ENCODE data around the gene B4GALT1. TPM values are rescaled to one million over a fixed set of nuclear protein-coding genes. Genes with fewer than 3 reads are reported as not detected.

B4GALT1 gene
- total and polyA plus RNA-seq, 2 donors (not counting 1 experiment from before 2014, with no cell fraction given) = 24.1 to 64.8 TPM

DNA sequence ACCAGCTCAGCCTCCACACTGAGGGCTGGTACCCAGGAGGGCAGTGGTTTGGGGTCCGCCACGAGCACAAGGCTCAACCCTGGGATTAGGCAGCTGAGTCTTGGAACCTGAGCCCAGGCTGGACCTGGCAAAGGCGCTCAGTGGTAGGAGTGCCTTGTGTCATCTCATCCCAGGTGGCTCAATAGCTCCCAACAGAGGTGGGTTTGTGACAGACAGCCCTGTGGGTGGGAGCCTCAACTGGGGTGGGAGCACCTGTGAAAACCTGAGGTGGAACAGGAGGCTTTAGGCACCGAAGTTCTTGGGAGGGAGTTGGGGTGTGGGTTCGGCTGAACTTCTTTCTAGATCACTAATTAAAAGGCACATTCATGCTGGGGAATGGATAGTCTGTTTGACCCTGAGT lies 55.5 kb downstream of the B4GALT1 start:
- no peak overlapping the region for H3K9ac ChIP-seq (ENCODE audit: insufficient read depth, low read length)
- H3K4me3 ChIP-seq (replicated peaks in 1 of 4; ENCODE audit: control extremely low read depth in 1 of 4, insufficient read depth in 1 of 4, low read depth in 3 of 4, low read length in 4 of 4) = no peak overlapping the region
- no peak overlapping the region for H2AFZ ChIP-seq (ENCODE audit: low read length)
- no peaks in the 10 kb centered on the region for H3K27me3 ChIP-seq (ENCODE audit: control insufficient read depth, insufficient read depth, low read length)
- no peak for DNase-seq (ENCODE audit: low read depth in 2 of 2)
- H3K36me3 ChIP-seq (ENCODE audit: control insufficient read depth, insufficient read depth, low read length) = peaks cover 13% of the 10 kb centered on the region
- H3K9me3 ChIP-seq (ENCODE audit: control insufficient read depth, insufficient read depth, low read depth, low read length) = no peaks in the 10 kb centered on the region
- TF ChIP-seq EZH2 (IDR thresholded peaks at IDR 0.05; ENCODE audit: low read length, missing control alignments) (no peak), CTCF (conservative IDR thresholded peaks at IDR 0.05 in 1 of 2, IDR thresholded peaks at IDR 0.05 in 1 of 2; ENCODE audit: low read depth in 1 of 2, low read length in 2 of 2) (no peak)
- H3K27ac ChIP-seq (ENCODE audit: insufficient read depth, low read length) = no peak overlapping the region
- H3K4me2 ChIP-seq (ENCODE audit: extremely low read depth, insufficient read depth, low read length) = no peak overlapping the region
- peaks cover 11% of the 10 kb centered on the region for H3K4me1 ChIP-seq (ENCODE audit: control insufficient read depth, extremely low read depth, insufficient read depth, low read length)
- no peaks in the 10 kb centered on the region for H3K79me2 ChIP-seq (ENCODE audit: control insufficient read depth, insufficient read depth, low read length)
- no peaks in the 10 kb centered on the region for H4K20me1 ChIP-seq (ENCODE audit: control insufficient read depth, extremely low read depth, insufficient read depth, low read length)

- no peak overlapping the region for H3K9ac ChIP-seq (ENCODE audit: insufficient read depth, low read length)
- no peak for DNase-seq (ENCODE audit: low read depth in 2 of 2)
- H3K4me2 ChIP-seq (ENCODE audit: extremely low read depth, insufficient read depth, low read length) = no peak overlapping the region
- no peak overlapping the region for H2AFZ ChIP-seq (ENCODE audit: low read length)
- H3K79me2 ChIP-seq (ENCODE audit: control insufficient read depth, insufficient read depth, low read length) = no peaks in the 10 kb centered on the region
- H3K36me3 ChIP-seq (ENCODE audit: control insufficient read depth, insufficient read depth, low read length) = peaks cover 13% of the 10 kb centered on the region
- no peaks in the 10 kb centered on the region for H4K20me1 ChIP-seq (ENCODE audit: control insufficient read depth, extremely low read depth, insufficient read depth, low read length)
- H3K27ac ChIP-seq (ENCODE audit: insufficient read depth, low read length) = no peak overlapping the region
- no peak overlapping the region for H3K4me3 ChIP-seq (replicated peaks in 1 of 4; ENCODE audit: control extremely low read depth in 1 of 4, insufficient read depth in 1 of 4, low read depth in 3 of 4, low read length in 4 of 4)
- H3K27me3 ChIP-seq (ENCODE audit: control insufficient read depth, insufficient read depth, low read length) = no peaks in the 10 kb centered on the region
- no peak for TF ChIP-seq CTCF (conservative IDR thresholded peaks at IDR 0.05 in 1 of 2, IDR thresholded peaks at IDR 0.05 in 1 of 2; ENCODE audit: low read depth in 1 of 2, low read length in 2 of 2)
- TF ChIP-seq EZH2 (IDR thresholded peaks at IDR 0.05; ENCODE audit: low read length, missing control alignments) = no peak
- no peaks in the 10 kb centered on the region for H3K9me3 ChIP-seq (ENCODE audit: control insufficient read depth, insufficient read depth, low read depth, low read length)
- peaks cover 15% of the 10 kb centered on the region for H3K4me1 ChIP-seq (ENCODE audit: control insufficient read depth, extremely low read depth, insufficient read depth, low read length)
These were observed 56.5 kb downstream of the B4GALT1 start for GRCh38 chr9:33110686-33111085.

DNA sequence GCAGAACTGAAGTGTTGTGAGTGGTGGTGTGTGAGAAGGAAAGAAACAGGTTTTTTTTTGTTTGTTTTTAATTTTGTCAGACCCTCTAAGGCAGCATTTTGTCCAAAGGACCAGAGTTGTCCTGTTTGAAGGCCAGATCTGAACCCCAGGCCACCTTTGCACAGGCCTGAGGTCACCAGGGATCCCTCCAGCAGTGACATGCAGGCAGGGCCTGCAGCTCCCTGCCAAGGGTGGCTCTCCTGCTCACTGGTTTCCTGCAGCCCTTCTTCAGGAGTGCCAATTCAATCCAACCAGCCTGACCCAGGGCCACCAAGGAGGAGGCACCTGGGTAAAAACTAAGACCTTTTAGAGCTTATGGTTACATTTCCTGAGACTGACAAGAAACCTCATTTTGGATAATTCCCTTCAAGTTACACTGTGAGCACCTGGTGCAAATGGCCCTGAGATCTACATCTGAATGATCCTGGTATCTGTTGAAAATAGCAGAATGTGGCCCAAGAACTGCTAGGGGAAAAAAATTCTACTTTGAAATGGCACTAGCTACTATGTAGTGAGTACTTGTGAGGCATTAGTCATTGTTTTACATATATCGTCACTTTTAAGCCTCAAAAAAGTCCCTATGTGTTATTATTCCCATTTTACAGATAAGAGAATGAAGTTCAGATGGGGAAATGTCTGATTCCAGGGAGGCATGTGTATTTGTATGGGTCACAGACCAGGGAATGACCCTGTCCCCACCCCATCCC lies 57.1 kb downstream of the B4GALT1 start:
- Histone ChIP-seq H3K36me3 (ENCODE audit: control insufficient read depth, insufficient read depth, low read length) (peaks cover 13% of the 10 kb centered on the region), H3K27ac (ENCODE audit: insufficient read depth, low read length) (no peak overlapping the region), H3K79me2 (ENCODE audit: control insufficient read depth, insufficient read depth, low read length) (no peaks in the 10 kb centered on the region), H4K20me1 (ENCODE audit: control insufficient read depth, extremely low read depth, insufficient read depth, low read length) (no peaks in the 10 kb centered on the region), H3K4me3 (replicated peaks in 1 of 4; ENCODE audit: control extremely low read depth in 1 of 4, insufficient read depth in 1 of 4, low read depth in 3 of 4, low read length in 4 of 4) (no peak overlapping the region), H3K27me3 (ENCODE audit: control insufficient read depth, insufficient read depth, low read length) (no peaks in the 10 kb centered on the region), H3K9me3 (ENCODE audit: control insufficient read depth, insufficient read depth, low read depth, low read length) (no peaks in the 10 kb centered on the region), H3K4me2 (ENCODE audit: extremely low read depth, insufficient read depth, low read length) (no peak overlapping the region), H2AFZ (ENCODE audit: low read length) (no peak overlapping the region), H3K9ac (ENCODE audit: insufficient read depth, low read length) (no peak overlapping the region), H3K4me1 (ENCODE audit: control insufficient read depth, extremely low read depth, insufficient read depth, low read length) (peaks cover 15% of the 10 kb centered on the region)
- no peak for DNase-seq (ENCODE audit: low read depth in 2 of 2)
- TF ChIP-seq CTCF (conservative IDR thresholded peaks at IDR 0.05 in 1 of 2, IDR thresholded peaks at IDR 0.05 in 1 of 2; ENCODE audit: low read depth in 1 of 2, low read length in 2 of 2) (no peak), EZH2 (IDR thresholded peaks at IDR 0.05; ENCODE audit: low read length, missing control alignments) (no peak)
